GM12878 (cell line): ENCODE measurements around the gene ARHGEF33. TPM values are rescaled to one million over a fixed set of nuclear protein-coding genes. Genes with fewer than 3 reads are reported as not detected.
A peak's percentile ranks its signal among the peaks of the same experiment; 100 is the strongest.

ENCODE experiments used
- ATAC-seq: fragments of 200-7000 bp; cut with Tn5 transposase; 3 replicates; pipeline ENCODE4 v1.9.1; 2020; ENCODE audit warnings: mild to moderate bottlenecking, moderate library complexity
- BruUV-seq: library from RNA; stranded (reverse); fragments of 400-500 nt; replicated peaks from 2 replicates; lab custom pipeline; 2021; lab: Mats Ljungman, UMichigan
- CTCF ChIA-PET: fragments of 300-600 bp; sonication (Branson Sonifier 250); formaldehyde crosslinking; extraction: SDS; loops from one replicate; lab custom pipeline; 2021; ENCODE audit warnings: inconsistent platforms; lab: Yijun Ruan, JAX
- POLR2A ChIA-PET: fragments of 350-600 bp; formaldehyde crosslinking; extraction: SDS; loops from one replicate; lab custom pipeline; 2021; ENCODE audit warnings: inconsistent platforms; lab: Charles Lee
- RAD21 ChIA-PET: fragments of 300-600 bp; sonication (Branson Sonifier 250); formaldehyde crosslinking; loops from one replicate; lab custom pipeline; 2023; ENCODE audit warnings: antibody characterized with exemption; ENCODE audit not compliant: unreplicated experiment; lab: Charles Lee
- SMC1A ChIA-PET: fragments of 300-600 bp; sonication (Branson Sonifier 250); formaldehyde crosslinking; loops from one replicate; lab custom pipeline; 2023; ENCODE audit not compliant: unreplicated experiment, uncharacterized antibody; lab: Charles Lee
- DNase-seq: peaks from one replicate; pipeline ENCODE4 v3.0.0-alpha.2; 2011; ENCODE audit warnings: low read depth, low spot score
- FAIRE-seq: peaks from 3 replicates; lab custom pipeline; 2011; peaks lifted over from hg19 to GRCh38; lab: Jason Lieb, UNC
- H2AFZ ChIP-seq: 2 replicates; pipeline ENCODE4 v1.6.0; 2011; ENCODE audit warnings: low read depth, low read length, control low read depth; ENCODE audit not compliant: control insufficient read depth
- H3K27ac ChIP-seq: 2 replicates; pipeline ENCODE4 v1.5.1; 2011; ENCODE audit warnings: control low read depth; ENCODE audit not compliant: control insufficient read depth, insufficient read depth
- H3K27me3 ChIP-seq, 2 experiments: replicated peaks in 1 of 2; 2 replicates each; pipeline versions ENCODE4 v1.6.0 to v1.6.1; 2011; ENCODE audit warnings: low read length in 1 of 2; ENCODE audit not compliant: control insufficient read depth in 2 of 2, insufficient read depth in 2 of 2
- H3K36me3 ChIP-seq, 2 experiments: 2 replicates each; pipeline ENCODE4 v1.5.1; 2011; ENCODE audit warnings: low read length in 1 of 2; ENCODE audit not compliant: control insufficient read depth in 2 of 2, insufficient read depth in 2 of 2
- H3K4me1 ChIP-seq: 2 replicates; pipeline ENCODE4 v1.6.1; 2011; ENCODE audit warnings: mild to moderate bottlenecking, low read length, moderate library complexity, mixed read lengths; ENCODE audit not compliant: control insufficient read depth, insufficient read depth
- H3K4me2 ChIP-seq: 2 replicates; pipeline ENCODE4 v1.6.0; 2011; ENCODE audit warnings: control low read depth; ENCODE audit not compliant: control insufficient read depth, insufficient read depth
- H3K4me3 ChIP-seq: fragments of 200-600 bp; sonication (generic); 2 replicates; pipeline ENCODE4 v1.5.1; 2016
- H3K79me2 ChIP-seq: 2 replicates; pipeline ENCODE4 v1.6.0; 2011; ENCODE audit warnings: low read length; ENCODE audit not compliant: control insufficient read depth, insufficient read depth
- H3K9ac ChIP-seq: 2 replicates; pipeline ENCODE4 v1.8.0; 2011; ENCODE audit warnings: low read length, control low read depth, mixed read lengths; ENCODE audit not compliant: control insufficient read depth, insufficient read depth
- H3K9me3 ChIP-seq: replicated peaks from 3 replicates; pipeline ENCODE4 v1.5.1; 2011; ENCODE audit warnings: mild to moderate bottlenecking, low read length; ENCODE audit not compliant: control insufficient read depth, insufficient read depth
- H4K20me1 ChIP-seq: 2 replicates; pipeline ENCODE4 v1.6.0; 2011; ENCODE audit not compliant: control insufficient read depth, insufficient read depth
- CREB1 ChIP-seq: IDR thresholded peaks from 2 replicates; pipeline ENCODE4 v1.6.1; 2012; ENCODE audit warnings: low read depth, mild to moderate bottlenecking, inconsistent platforms
- EGR1 ChIP-seq, 2 experiments: IDR thresholded peaks; 1 replicate in 1 of 2; 2 replicates in 1 of 2; pipeline ENCODE4 v1.6.1; 2011 to 2012; ENCODE audit warnings: low read depth in 2 of 2, low read length in 2 of 2, borderline replicate concordance in 1 of 2, mild to moderate bottlenecking in 1 of 2, moderate library complexity in 1 of 2
- ETV6 ChIP-seq, 2 experiments: fragments of 450-650 bp in 1 of 2; IDR thresholded peaks in 1 of 2; conservative IDR thresholded peaks in 1 of 2; 2 replicates each; pipeline ENCODE4 v1.6.1; 2014; ENCODE audit warnings: antibody characterized with exemption in 1 of 2, borderline replicate concordance in 1 of 2, low read depth in 1 of 2, mild to moderate bottlenecking in 1 of 2, moderate library complexity in 1 of 2
- GATAD2B ChIP-seq: fragments of 450-650 bp; conservative IDR thresholded peaks from 2 replicates; pipeline ENCODE4 v1.6.1; 2017; ENCODE audit warnings: low read depth, mild to moderate bottlenecking, moderate library complexity
- NR2F1 ChIP-seq: fragments of 450-650 bp; conservative IDR thresholded peaks from 2 replicates; pipeline ENCODE4 v1.6.1; 2017; ENCODE audit warnings: mild to moderate bottlenecking
- SIX5 ChIP-seq: IDR thresholded peaks from 2 replicates; pipeline ENCODE4 v1.6.1; 2011; ENCODE audit warnings: mild to moderate bottlenecking, low read depth, low read length, moderate library complexity; ENCODE audit not compliant: severe bottlenecking
- WGBS: methylation state at CpG from one replicate; pipeline ENCODE4 v1.1.6; 2016; ENCODE audit warnings: low lambda C conversion rate; ENCODE audit not compliant: insufficient replicate concordance, insufficient coverage; ENCODE audit errors: missing lambda C conversion rate; 5-methylcytosine and 5-hydroxymethylcytosine counted together
- in situ Hi-C: fragments of 300-500 bp; cut with MboI; formaldehyde crosslinking; loops from 9 replicates; pipeline ENCODE4 v1.14.3; 2018; ENCODE audit warnings: mixed read lengths
- intact Hi-C: fragments of 100-400 bp; cut with micrococcal nuclease; formaldehyde crosslinking; loops from one replicate; pipeline ENCODE4 v1.14.2; 2022; ENCODE audit not compliant: unreplicated experiment
- polyA plus RNA-seq, 11 experiments: library from polyadenylated mRNA; depleted of rRNA in 4 of 11; unstranded in 6 of 11; stranded (reverse) in 5 of 11; fragments of >200 nt; fragmentation: Nextera tagmentation in 4 of 11; fragmentation: Illumina TruSeq in 1 of 11; extraction: Ambion mirVana in 4 of 11; extraction: Trizol in 1 of 11; gene quantifications; 1 replicate in 1 of 11; 2 replicates in 10 of 11; pipeline versions ENCODE4 v1.2.1 to v1.2.3, GENCODE V29; 2011 to 2016; ENCODE audit warnings: inconsistent platforms in 2 of 11, missing spikeins in 2 of 11, low read depth in 1 of 11
- total RNA-seq, 4 experiments: library from RNA; depleted of rRNA in 3 of 4; stranded (reverse); fragments of >200 nt in 3 of 4; fragmentation: Illumina TruSeq in 1 of 4; extraction: Trizol in 1 of 4; gene quantifications; 2 replicates each; pipeline versions ENCODE4 v1.2.1 to v1.2.3, GENCODE V29; 2013 to 2021
- TF ChIP-seq, protein P1 (sequence below): IDR thresholded peaks from 2 replicates; pipeline ENCODE4 v1.6.1; 2012; ENCODE audit warnings: mild to moderate bottlenecking, low read depth, low read length
- TF ChIP-seq, protein P2 (sequence below): IDR thresholded peaks from 2 replicates; pipeline ENCODE4 v1.6.1; 2011; ENCODE audit warnings: borderline replicate concordance, low read depth, mild to moderate bottlenecking, moderate library complexity, low read length; ENCODE audit not compliant: insufficient read depth, poor library complexity, severe bottlenecking
- TF ChIP-seq, protein P3 (sequence below): fragments of 450-650 bp; IDR thresholded peaks from 2 replicates; pipeline ENCODE4 v1.6.1; 2017; ENCODE audit warnings: antibody characterized with exemption, mild to moderate bottlenecking, moderate library complexity
- TF ChIP-seq, protein P4 (sequence below): fragments of 450-650 bp; IDR thresholded peaks from 2 replicates; pipeline ENCODE4 v1.6.1; 2017; ENCODE audit warnings: mild to moderate bottlenecking, low read depth, inconsistent platforms; ENCODE audit not compliant: poor library complexity, severe bottlenecking

Gene ARHGEF33
- total and polyA plus RNA-seq, 10 of the 15 experiments (the other 5 are each of a cell fraction or from before 2014, with no cell fraction given): 0.01 to 0.08 (median 0.05) TPM; not detected in 4

DNA sequence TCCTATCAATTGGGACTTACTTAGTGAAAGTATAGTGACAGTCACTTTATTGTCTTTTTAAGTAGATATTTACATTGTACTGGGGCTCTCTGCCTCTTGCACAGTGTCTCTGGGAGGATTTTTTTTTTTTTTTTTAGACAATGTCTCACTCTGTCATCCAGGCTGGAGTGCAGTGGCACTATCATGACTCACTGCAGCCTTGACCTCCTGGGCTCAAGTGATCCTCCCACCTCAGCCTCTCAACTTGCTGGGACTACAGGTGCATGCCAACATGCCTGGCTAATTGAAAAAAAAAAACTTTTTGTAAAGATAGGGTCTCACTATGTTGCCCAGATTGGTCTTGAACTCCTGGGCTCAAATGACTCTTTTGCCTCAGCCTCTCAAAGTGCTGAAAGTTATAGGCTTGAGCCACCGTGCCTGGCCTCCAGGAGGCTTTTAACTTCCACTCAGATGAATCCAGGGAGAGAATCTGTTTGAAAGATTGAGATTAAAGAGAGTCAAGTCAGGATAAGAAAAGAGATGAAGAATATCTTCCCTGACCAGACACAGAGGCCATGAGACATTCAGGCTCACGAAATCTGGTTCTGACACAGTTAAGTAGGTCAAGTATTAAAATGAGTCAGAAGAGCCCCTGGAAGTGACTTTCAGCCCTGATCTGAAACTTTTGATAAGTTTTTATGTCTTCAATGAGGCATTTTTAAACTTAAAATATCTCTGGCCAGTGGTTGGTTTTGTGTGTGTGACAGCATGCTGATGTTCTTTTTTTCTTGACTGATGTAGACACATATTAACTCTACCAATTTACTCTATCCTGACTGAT is 18.3 kb downstream of the ARHGEF33 start:
- SMC1A ChIA-PET: no interaction called here
- CTCF ChIA-PET: no interaction called here
- H3K27ac ChIP-seq: peak overlapping the region; percentile 52; the same call in 1 of the 2 replicates
- H3K4me1 ChIP-seq: peaks cover 24% of the 10 kb centered on the region
- H3K79me2 ChIP-seq: no peaks in the 10 kb centered on the region
- 0 out of 2 replicates have a peak overlapping the region, but pooled peaks have one; percentile 45 for H3K4me3 ChIP-seq
- H3K9ac ChIP-seq: no peak overlapping the region; the same call in 1 of the 2 replicates
- in situ Hi-C loops: no loop called here
- no peaks in the 10 kb centered on the region for H3K27me3 ChIP-seq
- no TSS peak for BruUV-seq
- ATAC-seq: peak; percentile 92
- FAIRE-seq: peak; percentile 52
- POLR2A ChIA-PET: no interaction called here
- H3K4me2 ChIP-seq: peak overlapping the region; percentile 71
- no peak overlapping the region; the same call in 1 of the 2 replicates for H2AFZ ChIP-seq
- H4K20me1 ChIP-seq: no peaks in the 10 kb centered on the region
- WGBS: 0% methylated on average over 2 of the region's 2 CpGs
- intact Hi-C loops: no loop called here
- peak; percentile 51 for DNase-seq
- H3K9me3 ChIP-seq: no peaks in the 10 kb centered on the region
- no peaks in the 10 kb centered on the region for H3K36me3 ChIP-seq
- RAD21 ChIA-PET: no interaction called here
- TF ChIP-seq ETV6 (conservative IDR thresholded peaks at IDR 0.05 in 1 of 2, IDR thresholded peaks at IDR 0.05 in 1 of 2; ENCODE audit: borderline replicate concordance in 1 of 2, low read depth in 1 of 2) (peak in 1 of 2 experiments; percentile 57; a peak in 1 of 4 replicates), SIX5 (no peak), CREB1 (peak; percentile 51), NR2F1 (peak; percentile 86), GATAD2B (no peak), EGR1 (IDR thresholded peaks at IDR 0.05; ENCODE audit: borderline replicate concordance in 1 of 2, low read depth in 2 of 2, low read length in 2 of 2) (no peak)
- TF ChIP-seq, protein P1, sequence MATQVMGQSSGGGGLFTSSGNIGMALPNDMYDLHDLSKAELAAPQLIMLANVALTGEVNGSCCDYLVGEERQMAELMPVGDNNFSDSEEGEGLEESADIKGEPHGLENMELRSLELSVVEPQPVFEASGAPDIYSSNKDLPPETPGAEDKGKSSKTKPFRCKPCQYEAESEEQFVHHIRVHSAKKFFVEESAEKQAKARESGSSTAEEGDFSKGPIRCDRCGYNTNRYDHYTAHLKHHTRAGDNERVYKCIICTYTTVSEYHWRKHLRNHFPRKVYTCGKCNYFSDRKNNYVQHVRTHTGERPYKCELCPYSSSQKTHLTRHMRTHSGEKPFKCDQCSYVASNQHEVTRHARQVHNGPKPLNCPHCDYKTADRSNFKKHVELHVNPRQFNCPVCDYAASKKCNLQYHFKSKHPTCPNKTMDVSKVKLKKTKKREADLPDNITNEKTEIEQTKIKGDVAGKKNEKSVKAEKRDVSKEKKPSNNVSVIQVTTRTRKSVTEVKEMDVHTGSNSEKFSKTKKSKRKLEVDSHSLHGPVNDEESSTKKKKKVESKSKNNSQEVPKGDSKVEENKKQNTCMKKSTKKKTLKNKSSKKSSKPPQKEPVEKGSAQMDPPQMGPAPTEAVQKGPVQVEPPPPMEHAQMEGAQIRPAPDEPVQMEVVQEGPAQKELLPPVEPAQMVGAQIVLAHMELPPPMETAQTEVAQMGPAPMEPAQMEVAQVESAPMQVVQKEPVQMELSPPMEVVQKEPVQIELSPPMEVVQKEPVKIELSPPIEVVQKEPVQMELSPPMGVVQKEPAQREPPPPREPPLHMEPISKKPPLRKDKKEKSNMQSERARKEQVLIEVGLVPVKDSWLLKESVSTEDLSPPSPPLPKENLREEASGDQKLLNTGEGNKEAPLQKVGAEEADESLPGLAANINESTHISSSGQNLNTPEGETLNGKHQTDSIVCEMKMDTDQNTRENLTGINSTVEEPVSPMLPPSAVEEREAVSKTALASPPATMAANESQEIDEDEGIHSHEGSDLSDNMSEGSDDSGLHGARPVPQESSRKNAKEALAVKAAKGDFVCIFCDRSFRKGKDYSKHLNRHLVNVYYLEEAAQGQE: no peak
- TF ChIP-seq, protein P2, sequence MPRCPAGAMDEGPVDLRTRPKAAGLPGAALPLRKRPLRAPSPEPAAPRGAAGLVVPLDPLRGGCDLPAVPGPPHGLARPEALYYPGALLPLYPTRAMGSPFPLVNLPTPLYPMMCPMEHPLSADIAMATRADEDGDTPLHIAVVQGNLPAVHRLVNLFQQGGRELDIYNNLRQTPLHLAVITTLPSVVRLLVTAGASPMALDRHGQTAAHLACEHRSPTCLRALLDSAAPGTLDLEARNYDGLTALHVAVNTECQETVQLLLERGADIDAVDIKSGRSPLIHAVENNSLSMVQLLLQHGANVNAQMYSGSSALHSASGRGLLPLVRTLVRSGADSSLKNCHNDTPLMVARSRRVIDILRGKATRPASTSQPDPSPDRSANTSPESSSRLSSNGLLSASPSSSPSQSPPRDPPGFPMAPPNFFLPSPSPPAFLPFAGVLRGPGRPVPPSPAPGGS: peak; percentile 39
- TF ChIP-seq, protein P3, sequence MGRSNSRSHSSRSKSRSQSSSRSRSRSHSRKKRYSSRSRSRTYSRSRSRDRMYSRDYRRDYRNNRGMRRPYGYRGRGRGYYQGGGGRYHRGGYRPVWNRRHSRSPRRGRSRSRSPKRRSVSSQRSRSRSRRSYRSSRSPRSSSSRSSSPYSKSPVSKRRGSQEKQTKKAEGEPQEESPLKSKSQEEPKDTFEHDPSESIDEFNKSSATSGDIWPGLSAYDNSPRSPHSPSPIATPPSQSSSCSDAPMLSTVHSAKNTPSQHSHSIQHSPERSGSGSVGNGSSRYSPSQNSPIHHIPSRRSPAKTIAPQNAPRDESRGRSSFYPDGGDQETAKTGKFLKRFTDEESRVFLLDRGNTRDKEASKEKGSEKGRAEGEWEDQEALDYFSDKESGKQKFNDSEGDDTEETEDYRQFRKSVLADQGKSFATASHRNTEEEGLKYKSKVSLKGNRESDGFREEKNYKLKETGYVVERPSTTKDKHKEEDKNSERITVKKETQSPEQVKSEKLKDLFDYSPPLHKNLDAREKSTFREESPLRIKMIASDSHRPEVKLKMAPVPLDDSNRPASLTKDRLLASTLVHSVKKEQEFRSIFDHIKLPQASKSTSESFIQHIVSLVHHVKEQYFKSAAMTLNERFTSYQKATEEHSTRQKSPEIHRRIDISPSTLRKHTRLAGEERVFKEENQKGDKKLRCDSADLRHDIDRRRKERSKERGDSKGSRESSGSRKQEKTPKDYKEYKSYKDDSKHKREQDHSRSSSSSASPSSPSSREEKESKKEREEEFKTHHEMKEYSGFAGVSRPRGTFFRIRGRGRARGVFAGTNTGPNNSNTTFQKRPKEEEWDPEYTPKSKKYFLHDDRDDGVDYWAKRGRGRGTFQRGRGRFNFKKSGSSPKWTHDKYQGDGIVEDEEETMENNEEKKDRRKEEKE: no peak
- TF ChIP-seq, protein P4, sequence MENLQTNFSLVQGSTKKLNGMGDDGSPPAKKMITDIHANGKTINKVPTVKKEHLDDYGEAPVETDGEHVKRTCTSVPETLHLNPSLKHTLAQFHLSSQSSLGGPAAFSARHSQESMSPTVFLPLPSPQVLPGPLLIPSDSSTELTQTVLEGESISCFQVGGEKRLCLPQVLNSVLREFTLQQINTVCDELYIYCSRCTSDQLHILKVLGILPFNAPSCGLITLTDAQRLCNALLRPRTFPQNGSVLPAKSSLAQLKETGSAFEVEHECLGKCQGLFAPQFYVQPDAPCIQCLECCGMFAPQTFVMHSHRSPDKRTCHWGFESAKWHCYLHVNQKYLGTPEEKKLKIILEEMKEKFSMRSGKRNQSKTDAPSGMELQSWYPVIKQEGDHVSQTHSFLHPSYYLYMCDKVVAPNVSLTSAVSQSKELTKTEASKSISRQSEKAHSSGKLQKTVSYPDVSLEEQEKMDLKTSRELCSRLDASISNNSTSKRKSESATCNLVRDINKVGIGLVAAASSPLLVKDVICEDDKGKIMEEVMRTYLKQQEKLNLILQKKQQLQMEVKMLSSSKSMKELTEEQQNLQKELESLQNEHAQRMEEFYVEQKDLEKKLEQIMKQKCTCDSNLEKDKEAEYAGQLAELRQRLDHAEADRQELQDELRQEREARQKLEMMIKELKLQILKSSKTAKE: peak; percentile 31
